Activated CD4-positive, alpha-beta T cell treated with anti-CD3 and anti-CD28 coated beads, Interleukin-2, Interleukin-6, amounts not matched to agents 100 ng/mL and 50 ng/mL, durations not matched to agents 16 hours and 8 hours (primary cell): ENCODE results near the gene S1PR4.

Experiments
- DNase-seq: peaks from one replicate; pipeline ENCODE4 v3.0.0-alpha.2; 2020

Gene S1PR4, protein sequence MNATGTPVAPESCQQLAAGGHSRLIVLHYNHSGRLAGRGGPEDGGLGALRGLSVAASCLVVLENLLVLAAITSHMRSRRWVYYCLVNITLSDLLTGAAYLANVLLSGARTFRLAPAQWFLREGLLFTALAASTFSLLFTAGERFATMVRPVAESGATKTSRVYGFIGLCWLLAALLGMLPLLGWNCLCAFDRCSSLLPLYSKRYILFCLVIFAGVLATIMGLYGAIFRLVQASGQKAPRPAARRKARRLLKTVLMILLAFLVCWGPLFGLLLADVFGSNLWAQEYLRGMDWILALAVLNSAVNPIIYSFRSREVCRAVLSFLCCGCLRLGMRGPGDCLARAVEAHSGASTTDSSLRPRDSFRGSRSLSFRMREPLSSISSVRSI

DNA sequence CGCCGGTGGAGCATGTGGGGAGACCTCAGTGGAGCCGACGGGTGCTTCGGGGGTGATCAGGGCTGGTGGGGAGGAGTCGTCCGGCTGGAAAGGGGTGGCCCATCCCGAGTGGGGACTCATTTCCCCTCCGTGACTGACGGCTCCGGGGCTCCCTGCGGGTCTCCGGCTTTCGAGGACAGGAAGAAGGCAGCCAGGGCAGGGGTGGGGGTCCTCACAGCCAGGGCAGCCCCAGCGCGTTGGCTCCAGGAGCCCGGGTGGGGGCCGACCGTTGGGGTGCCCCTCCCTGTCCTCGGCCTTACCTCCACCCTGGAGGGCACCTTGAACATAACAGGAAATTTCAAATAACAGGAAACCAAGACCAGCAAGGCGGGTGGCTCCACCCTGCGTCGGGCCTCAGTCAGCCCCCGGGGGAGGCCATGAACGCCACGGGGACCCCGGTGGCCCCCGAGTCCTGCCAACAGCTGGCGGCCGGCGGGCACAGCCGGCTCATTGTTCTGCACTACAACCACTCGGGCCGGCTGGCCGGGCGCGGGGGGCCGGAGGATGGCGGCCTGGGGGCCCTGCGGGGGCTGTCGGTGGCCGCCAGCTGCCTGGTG, at the start of gene S1PR4:
Gene S1PR4 (plus strand): TSS at position 393 of the 596 bp plus-strand sequence. CDS start 24 bp downstream, at position 417.
- peak; percentile 87 for DNase-seq

GRCh38 chr19:3129112-3129511, 49.5 kb upstream of the S1PR4 start:
- no peak for DNase-seq

GRCh38 chr19:3131168-3131567, 47.4 kb upstream of the S1PR4 start:
- peak; percentile 25 for DNase-seq

- DNase-seq, result peak; percentile 95
Observed at GRCh38 chr19:3132971-3133792, 45.4 kb upstream of the S1PR4 start.

GRCh38 chr19:3133793-3134116, 44.8 kb upstream of the S1PR4 start:
- DNase-seq, result no peak

GRCh38 chr19:3135961-3136683, 42.4 kb upstream of the S1PR4 start, which contains the start of gene GNA15:
GNA15 (plus strand) TSS chr19:3136033; CDS start chr19:3136451, 418 bp downstream.
- DNase-seq, result peak; percentile 84

DNA sequence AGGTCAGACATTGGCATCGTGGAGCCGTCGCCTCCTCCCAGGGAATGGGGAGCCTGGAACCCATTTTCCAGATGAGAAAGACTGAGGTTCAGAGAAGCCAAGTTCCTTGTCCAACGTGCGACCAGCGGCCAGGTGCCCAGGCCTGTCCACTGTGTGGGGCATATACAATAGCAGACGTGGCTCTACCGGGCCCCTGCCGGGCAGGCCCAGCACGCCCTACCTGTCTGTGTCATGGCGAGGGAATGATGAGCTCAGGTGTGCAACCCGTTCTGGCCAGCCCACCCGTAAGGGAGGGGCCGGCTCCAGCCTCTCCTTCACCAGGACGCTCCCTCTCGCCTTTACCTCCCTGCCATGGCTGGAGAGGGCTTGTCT, 41.9 kb upstream of the S1PR4 start:
- no peak for DNase-seq

- no peak for DNase-seq
Observed at GRCh38 chr19:3137119-3137518, 41.5 kb upstream of the S1PR4 start.

GRCh38 chr19:3138268-3138667, 40.3 kb upstream of the S1PR4 start:
- no peak for DNase-seq

DNA sequence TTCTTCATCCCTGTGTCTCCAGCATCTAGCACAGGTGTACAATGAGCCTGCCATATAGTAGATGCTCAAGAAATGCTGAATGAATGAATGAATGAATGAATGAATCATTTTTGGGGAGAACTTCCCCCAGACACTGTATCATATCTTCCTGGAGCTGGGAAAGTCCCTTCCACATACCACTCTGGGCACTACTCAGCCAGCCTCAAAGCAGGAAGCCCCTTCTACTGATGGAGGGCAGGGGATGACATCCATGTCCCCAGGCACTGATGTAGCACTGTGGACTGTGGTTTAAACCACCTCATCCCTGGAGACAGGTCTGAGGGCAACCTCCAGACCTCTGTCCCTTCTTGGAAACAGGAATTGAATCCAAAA, 37.9 kb upstream of the S1PR4 start:
- DNase-seq, result peak; percentile 39

- DNase-seq, result peak; percentile 48
Observed at GRCh38 chr19:3142292-3142670, 36.3 kb upstream of the S1PR4 start.

GRCh38 chr19:3142781-3143337, 35.7 kb upstream of the S1PR4 start:
- DNase-seq, result no peak

DNA sequence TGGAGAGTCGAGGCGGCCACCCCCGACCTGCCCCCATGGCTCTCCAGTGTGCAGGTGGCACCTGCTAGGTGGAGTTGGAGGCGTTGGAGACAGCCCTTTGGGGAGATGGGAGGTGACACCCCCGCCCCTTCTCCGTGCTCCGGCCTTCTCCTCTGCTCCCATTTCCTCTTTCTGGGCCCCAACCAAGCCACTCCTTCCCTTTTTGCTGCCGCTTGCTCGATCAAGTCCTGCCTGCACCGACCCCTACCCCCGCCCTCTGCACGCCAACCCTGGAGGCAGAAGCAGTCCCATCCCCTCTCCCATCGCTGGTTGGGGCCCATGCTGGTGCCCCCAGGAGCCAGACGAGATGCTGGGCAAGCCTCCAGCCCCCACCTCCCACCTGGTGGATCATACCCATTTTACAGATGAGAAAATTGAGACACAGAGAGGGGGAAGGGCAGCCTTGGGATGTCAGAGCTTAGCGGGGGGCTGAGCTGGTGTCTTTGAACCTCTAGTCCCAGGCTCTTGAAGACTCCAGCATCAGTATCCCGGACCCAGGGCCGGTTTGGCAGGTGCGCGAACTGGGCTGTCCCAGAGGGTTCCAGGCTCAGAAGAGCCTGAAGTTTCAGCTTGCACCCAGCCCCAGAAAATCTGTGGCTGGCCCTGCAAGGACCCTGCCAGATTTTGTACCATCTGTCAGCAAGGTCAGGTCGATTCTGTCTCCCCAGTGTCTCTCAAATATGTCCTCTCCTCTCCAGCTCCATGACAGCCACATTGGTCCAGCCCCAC, 32.5 kb upstream of the S1PR4 start:
- DNase-seq, result no peak

DNA sequence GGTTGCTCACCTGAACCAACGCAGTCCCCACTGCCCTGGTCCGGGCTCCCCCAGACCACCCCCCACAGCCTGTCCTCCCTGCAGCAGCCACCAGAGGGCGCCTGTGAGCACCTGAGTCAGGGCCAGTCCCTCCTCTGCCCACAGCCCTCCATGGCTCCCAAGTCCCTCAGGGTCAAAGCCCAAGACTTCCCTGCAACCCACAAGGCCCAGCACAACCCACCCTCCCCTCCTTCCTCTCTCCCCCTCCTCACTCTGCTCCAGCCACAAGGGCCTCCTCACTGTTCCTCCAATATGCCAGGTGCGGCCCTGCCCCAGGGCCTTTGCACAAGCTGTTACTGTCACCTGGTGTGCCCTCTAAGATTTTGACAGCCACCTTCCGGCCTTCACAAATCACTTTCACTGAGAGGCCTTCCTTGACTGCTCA, 31.9 kb upstream of the S1PR4 start:
- DNase-seq, result peak; percentile 77

- no peak for DNase-seq
Observed at GRCh38 chr19:3148503-3148902, 30.1 kb upstream of the S1PR4 start.

DNA sequence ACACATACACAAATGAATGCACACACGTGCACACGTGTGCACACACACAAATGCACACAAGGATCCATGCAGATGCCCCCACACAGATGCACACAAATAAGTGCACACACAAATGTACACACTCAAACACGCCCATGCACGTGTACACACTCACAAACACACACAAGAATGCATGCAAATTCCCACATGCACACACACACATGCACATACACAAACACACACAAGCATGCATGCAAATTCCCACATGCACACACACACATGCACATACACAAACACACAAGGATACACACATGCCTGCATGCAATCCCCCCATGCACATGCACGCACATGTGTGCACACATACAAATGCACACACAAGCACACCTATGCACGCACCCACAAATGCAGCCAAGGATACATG, 29.5 kb upstream of the S1PR4 start:
- DNase-seq, result no peak

GRCh38 chr19:3149526-3150505, 28.8 kb upstream of the S1PR4 start:
- no peak for DNase-seq

DNA sequence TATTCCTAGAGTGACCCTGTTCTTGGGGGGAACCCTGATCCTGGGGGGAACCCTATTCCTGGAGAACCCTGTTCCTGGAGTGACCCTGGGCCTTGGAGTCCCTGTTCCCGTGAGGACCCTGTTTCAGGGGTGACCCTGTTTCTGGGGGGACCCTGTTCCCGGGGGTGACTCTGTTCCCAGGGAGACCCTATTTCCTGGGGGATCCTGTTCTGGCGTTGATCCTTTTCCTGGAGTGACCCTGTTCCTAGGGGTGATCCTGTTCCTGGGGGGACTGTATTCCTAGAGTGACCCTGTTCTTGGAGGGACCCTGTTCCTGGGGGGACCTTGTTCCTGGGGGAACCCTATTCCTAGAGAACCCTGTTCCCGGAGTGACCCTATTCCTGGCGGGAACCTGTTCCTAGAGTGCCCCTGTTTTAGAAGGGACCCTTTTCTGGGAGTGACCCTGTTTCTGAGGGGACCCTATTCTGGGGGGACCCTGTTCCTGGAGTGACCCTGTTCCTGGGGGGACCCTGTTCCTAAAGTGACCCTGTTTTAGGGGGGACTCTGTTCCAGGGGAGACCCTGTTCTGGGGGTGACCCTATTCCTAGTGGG, 27.7 kb upstream of the S1PR4 start:
- DNase-seq, result no peak

DNA sequence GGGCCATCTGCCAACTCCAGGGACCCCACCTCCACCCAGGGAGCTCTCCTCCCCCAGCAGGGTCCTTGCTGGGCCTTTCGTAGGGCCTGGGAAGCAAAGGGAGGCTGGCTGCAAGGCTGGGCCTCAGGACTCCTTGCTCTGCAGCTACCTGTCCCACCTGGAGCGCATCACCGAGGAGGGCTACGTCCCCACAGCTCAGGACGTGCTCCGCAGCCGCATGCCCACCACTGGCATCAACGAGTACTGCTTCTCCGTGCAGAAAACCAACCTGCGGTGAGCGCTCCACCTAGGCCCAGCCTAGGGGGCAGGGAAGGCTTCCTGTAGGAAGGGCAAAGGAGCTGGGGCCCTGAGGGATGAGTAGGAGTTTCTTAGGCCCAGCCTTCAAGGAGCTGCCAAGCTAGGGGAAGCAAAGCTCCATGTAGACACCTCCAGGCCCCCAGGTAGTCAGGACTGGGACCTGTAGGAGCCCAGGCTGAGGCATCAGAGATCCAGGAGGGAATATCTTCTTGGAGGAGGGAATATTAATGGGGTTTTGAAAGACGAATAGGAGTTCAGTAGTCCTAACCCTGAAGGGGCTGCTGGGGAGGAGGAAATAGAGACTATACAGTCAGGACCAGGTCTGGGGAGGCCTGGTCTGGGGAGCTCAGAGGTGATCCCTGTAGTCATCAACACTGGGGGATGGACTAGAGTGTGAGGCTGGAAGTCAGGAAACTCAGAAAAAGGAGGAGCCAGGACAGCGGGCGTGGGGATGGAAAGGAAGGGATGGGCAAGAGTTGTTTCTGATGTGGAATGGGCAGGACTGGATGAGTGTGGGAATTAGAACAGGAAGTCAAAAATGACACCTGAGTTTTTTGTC, 26.8 kb upstream of the S1PR4 start:
- no peak for DNase-seq
